GM21723 (cell line): Measurements from ENCODE around the gene CMSS1.

Experiments
- ATAC-seq: cut with Tn5 transposase; IDR thresholded peaks from one replicate; pipeline ENCODE4 v1.9.1; 2021; ENCODE audit warnings: mild to moderate bottlenecking, moderate library complexity; ENCODE audit not compliant: unreplicated experiment

CMSS1 gene

DNA sequence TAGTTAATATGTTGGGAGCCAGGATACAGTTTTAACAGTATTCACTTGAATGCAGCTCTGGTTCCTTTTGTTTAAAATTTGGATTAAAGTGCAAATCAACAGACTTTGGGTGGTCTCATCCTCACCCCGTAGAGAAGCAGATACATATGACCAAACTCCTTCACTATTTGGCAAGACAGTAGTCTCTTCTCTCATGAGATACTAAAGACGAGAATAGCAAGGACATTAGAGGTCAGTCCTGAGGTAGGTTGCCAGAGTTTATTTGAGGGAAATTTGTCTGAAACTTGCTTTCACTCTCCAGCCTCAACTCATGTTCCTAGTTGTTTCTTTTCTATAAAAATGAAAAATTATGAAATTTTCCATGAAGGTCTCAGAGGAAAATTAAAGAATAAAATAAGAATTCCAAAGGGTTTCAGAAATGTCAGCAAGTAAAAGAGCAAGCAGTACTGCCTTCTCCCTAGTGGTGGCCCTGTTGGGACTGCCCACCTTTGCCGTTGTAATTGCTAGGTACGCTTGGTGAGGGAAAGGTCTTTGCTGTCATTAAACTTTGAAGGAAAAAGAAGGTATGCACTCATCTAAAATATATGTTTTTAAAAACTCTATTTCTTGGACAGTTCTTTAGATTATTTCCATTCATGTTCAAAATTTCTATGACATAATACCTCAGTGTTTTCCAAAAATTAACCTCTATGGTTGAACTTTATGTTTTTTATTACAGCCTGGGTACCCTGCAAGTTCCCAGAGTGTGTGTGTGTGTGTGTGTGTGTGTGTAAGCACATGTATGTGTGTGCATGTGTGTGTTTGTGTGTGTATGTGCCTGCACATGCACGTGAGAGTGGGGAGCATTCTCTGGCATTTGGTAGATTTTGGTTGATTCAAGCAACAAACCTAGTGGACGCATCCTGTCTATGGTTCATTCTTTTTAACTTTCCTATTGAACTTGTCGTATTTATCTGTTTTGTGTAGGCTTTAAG is 111.4 kb downstream of the CMSS1 start:
- ATAC-seq = no peak

- no peak for ATAC-seq
Observed at GRCh38 chr3:99929745-99930139, 112.1 kb downstream of the CMSS1 start.

DNA sequence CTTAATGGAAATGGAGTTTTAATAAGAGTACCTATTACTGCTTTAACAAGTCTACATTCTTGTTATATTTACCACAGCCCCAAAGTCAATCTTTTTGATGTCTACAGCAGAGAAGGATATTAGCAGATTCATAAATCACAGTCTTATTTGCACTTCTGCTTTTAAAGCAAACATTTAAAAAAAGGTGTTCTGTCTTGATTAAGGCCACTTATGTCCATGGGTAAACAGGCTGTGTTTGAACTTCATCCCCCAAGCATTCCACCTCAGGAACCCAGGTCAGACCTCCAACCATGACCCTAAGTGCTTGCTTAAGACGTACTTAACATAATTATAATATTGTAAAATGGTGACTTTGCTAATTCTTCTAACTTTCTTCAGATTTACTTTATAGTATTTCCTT is 113.4 kb downstream of the CMSS1 start:
- ATAC-seq = no peak

DNA sequence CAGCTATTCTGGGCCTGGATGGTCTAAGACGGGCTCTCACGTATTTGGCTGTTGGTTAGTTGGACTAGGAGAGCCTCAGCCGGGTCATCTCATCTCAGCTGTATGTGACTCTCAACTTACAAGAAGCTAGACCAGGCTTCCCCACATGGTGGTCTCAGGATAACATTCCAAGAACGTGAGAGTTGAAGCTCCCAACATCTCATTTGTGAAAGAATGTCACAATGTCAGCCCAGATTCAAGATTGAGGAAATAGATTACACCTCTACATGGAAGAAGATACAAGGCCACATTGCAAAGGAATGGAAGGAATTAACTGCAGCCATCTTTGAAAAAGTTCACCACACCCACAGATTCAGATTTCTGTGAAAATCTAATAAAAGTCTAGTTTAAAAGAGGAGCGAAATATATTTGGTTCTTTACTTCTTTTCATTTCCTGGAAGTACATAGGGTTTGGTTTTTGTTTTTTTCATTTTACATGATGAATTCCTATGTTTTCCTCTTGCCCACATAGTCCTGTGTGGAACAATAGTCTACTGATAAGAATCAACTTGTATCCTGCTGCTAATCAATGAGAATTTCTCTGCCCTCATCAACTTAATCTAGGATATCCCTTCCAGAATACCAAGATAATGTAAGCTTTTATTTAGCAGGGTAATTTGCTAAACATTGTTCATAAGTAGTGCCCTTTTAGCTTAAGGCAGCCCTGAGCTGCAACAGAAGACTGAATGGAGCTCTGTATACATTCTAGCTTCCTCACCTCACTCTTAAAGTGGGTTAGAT is 116.5 kb downstream of the CMSS1 start:
- no peak for ATAC-seq

DNA sequence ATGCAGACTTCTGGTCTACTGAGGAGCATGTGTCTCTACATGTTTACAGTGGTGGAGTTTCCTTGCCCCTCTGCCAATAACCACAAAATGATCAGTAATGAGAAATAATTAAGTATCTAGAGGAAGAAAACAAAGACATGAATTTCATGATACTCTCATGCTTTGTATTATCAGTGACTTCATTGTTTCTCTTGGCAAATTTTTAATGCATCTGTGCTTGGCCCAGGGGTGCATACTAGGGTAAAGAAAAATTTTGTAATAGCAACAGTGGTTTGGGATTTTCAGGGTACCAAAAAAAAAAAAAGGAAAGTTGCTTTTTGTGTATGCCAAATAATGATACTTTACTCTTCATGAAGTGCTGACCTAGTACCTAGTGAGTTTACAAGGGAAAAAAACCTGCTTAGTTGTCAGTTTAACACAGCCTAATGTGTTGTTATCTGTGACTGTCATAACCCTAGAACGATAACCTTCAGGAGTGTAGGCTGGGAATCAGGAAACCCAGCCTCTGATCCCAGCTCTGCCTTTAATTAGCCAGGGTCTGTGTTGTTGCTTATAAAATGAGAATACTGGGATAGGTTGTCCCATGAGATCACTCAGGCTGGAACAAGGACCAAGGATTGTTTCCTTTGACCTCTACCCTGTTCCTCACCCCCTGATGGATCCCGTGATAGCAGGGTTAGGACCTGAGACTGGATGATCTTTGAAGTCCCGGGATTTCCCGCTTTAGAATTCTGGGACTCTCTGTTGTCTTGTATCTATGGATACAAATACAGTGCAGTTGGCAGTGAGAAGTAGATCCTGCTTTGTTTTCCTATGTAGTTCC is 117.5 kb downstream of the CMSS1 start:
- no peak for ATAC-seq

- no peak for ATAC-seq
Observed at GRCh38 chr3:99938270-99938911, 120.7 kb downstream of the CMSS1 start.

DNA sequence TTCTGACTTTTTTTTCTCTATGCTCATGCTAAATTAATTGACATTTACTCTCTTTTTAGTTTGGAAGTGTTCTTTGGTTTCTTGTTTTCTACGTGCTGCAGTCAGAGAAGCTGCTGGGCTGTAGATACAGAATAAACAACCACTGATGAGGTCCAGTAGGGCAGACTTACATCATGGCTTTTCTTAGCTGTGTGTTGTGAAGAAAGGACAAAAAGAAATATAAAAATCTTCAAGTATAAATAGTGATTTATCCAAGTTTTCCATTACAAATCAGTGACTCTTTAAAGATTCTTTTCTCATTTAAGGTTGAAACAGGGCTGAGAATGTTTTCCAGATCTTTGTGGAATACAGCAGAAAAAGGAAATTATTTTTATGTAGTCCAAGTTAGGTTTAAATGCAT is 122.2 kb downstream of the CMSS1 start:
- no peak for ATAC-seq

GRCh38 chr3:99940350-99940749 is 122.7 kb downstream of the CMSS1 start:
- ATAC-seq = no peak

DNA sequence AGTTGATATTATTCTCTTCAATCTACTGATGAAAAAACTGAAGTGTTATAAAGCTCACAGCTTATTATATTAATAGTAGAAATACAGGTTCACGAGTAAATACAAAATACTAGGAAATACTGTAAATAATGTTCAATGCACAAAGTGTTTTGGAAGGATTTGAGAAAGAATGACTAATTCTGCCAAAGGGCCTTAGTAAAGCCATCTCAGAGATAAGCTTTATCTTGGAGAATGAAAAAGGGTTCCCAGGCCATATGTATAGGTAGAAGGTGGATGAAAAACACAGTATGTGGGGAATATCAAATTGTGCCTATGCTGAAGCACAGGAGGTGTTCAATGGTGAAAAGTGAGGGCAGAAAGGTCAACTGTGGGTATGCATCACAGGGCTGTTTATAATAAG is 123.5 kb downstream of the CMSS1 start:
- no peak for ATAC-seq

GRCh38 chr3:99943931-99944761 is 126.5 kb downstream of the CMSS1 start:
- ATAC-seq = no peak

DNA sequence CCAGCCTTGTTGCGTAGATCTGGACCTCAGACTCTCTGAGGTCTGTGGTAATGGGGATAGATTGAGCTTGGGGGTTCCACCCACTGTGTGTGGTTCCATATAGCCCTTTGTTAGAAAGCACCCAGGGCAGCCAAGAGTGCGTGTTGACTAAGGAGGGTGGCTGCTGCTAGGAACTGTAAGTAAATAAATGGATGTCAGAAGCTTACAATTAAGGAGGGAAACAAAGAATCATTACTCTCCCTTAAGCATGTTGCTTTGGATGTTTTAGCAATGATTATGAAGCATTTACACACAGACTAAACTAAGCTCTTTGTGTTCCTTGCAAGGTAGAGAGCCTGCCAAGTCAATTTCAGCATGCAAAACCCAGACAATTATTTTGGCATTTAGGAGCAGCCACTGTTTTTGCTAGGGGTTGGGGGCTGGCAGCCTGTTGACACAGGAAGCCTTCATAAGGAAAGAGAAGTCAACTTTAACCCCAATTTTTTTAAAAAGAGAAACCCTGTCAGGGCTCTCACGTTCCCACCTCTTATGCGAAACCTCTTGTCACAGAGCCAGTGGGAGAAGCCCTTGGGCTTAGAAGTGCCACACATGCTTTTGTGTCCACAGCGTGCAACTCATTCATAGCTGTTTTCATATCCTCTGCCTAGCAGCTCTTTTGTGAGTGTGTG is 127.8 kb downstream of the CMSS1 start:
- ATAC-seq = no peak

- no peak for ATAC-seq
Observed at GRCh38 chr3:99947356-99947755, 129.7 kb downstream of the CMSS1 start.

DNA sequence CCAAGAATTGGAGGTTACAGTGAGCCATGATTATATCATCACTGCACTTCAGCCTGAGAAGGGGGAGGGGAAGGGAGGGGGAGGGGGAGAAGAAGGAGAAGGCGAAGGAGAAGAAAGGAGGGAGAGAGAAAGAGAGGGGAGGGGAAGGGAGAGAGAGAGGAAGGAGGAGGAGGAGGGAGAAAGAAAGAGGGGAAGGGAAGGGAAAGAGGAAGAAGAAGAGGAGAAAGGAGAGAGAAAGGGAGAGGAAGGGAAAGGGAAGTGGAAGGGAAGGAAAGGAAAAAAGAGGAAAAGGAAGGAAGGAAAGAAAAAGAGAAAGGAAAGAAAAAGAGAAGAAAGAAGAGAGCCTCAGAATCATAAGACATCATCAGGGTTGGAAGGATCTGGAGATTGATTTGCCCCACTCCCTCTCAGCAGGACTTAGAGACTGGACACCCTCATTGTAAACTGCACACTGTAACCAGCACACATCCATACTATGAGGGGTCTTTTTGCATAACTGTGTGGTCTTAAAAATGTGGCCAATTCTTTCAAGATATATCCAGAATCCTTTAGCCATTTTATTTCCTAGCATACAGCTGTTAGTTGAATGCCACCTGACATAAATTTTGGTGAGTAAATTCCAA is 130.9 kb downstream of the CMSS1 start:
- ATAC-seq = no peak

- ATAC-seq = no peak
Observed at GRCh38 chr3:99949956-99950670, 132.5 kb downstream of the CMSS1 start.

- ATAC-seq = no peak
Observed at GRCh38 chr3:99950921-99951320, 133.3 kb downstream of the CMSS1 start.

- no peak for ATAC-seq
Observed at GRCh38 chr3:99951701-99952100, 134.0 kb downstream of the CMSS1 start.

DNA sequence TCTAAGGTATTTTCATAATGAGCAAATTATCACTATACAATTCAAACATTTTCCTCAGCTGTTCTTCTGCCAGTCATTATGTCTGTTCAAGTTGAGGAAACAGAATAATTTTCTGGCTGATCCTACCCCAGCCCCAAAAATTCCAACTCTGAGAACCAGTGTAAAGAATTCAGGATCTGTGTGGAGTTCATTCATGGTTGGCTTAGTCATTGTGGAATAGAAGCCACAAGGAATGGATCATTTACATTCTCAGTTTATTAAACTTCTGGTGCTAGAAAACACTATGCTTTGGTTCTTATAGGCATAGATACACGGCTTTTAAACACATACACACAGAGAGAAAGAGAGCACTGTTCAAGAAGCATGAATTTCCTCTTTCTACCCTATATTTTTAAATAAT is 134.6 kb downstream of the CMSS1 start:
- ATAC-seq = no peak

GRCh38 chr3:99953596-99953995 is 135.9 kb downstream of the CMSS1 start:
- ATAC-seq = no peak
